CD14-positive monocyte (primary cell): ENCODE data around the gene DTNB. TPM values are rescaled to one million over a fixed set of nuclear protein-coding genes. Genes with fewer than 3 reads are reported as not detected.

Experiments used
- DNase-seq, 3 donors: peaks; one replicate each; pipeline ENCODE4 v3.0.0-alpha.2; 2011 to 2022
- H2AFZ ChIP-seq: 2 replicates; pipeline ENCODE4 v1.6.0; 2012; ENCODE audit warnings: mild to moderate bottlenecking, low read depth, low read length, inconsistent platforms; ENCODE audit not compliant: insufficient read depth, poor library complexity, severe bottlenecking
- H3K27ac ChIP-seq, 2 donors: 1 replicate in 1 of 2; 2 replicates in 1 of 2; pipeline ENCODE4 v1.5.1; 2012 to 2013; ENCODE audit warnings: low read length in 2 of 2, control low read depth in 1 of 2, inconsistent platforms in 1 of 2, low read depth in 1 of 2, mild to moderate bottlenecking in 1 of 2
- H3K27me3 ChIP-seq, 2 donors: one replicate each; pipeline versions ENCODE4 v1.6.0 to v1.6.1; 2011 to 2013; ENCODE audit warnings: low read length in 2 of 2; ENCODE audit not compliant: control insufficient read depth in 2 of 2, insufficient read depth in 2 of 2
- H3K36me3 ChIP-seq, 2 donors: replicated peaks in 1 of 2; 1 replicate in 1 of 2; 2 replicates in 1 of 2; pipeline versions ENCODE4 v1.5.1 to v1.6.1; 2012 to 2013; ENCODE audit warnings: low read length in 2 of 2, control low read depth in 1 of 2, inconsistent platforms in 1 of 2, mild to moderate bottlenecking in 1 of 2; ENCODE audit not compliant: insufficient read depth in 2 of 2, control insufficient read depth in 1 of 2
- H3K4me1 ChIP-seq, 2 donors: 1 replicate in 1 of 2; 2 replicates in 1 of 2; pipeline versions ENCODE4 v1.5.1 to v1.6.1; 2012 to 2013; ENCODE audit warnings: low read length in 2 of 2, control low read depth in 1 of 2, inconsistent platforms in 1 of 2, mild to moderate bottlenecking in 1 of 2, moderate library complexity in 1 of 2; ENCODE audit not compliant: insufficient read depth in 2 of 2, control insufficient read depth in 1 of 2
- H3K4me2 ChIP-seq: replicated peaks from 2 replicates; pipeline ENCODE3; 2012; ENCODE audit warnings: low read length, moderate library complexity, mild to moderate bottlenecking; ENCODE audit not compliant: poor library complexity, severe bottlenecking; ENCODE audit errors: extremely low read depth
- H3K4me3 ChIP-seq, 3 experiments: fragments of 200-600 bp in 1 of 3; sonication (generic) in 1 of 3; replicated peaks in 1 of 3; 1 replicate in 2 of 3; 2 replicates in 1 of 3; pipeline ENCODE4 v1.5.1; 2011 to 2013; ENCODE audit warnings: low read length in 3 of 3, mild to moderate bottlenecking in 3 of 3, control low read depth in 2 of 3, low read depth in 2 of 3, inconsistent platforms in 1 of 3, moderate library complexity in 1 of 3
- H3K79me2 ChIP-seq: 2 replicates; pipeline ENCODE4 v1.6.0; 2012; ENCODE audit warnings: mild to moderate bottlenecking, control low read depth, inconsistent platforms, low read length, moderate library complexity; ENCODE audit not compliant: insufficient read depth
- H3K9ac ChIP-seq: 2 replicates; pipeline ENCODE4 v1.6.0; 2017; ENCODE audit warnings: low read length, mild to moderate bottlenecking; ENCODE audit not compliant: insufficient read depth, poor library complexity, severe bottlenecking
- H3K9me3 ChIP-seq, 2 donors: replicated peaks in 1 of 2; 1 replicate in 1 of 2; 2 replicates in 1 of 2; pipeline versions ENCODE4 v1.5.1 to v1.6.1; 2012 to 2013; ENCODE audit warnings: low read length in 2 of 2, control low read depth in 1 of 2; ENCODE audit not compliant: control insufficient read depth in 1 of 2, insufficient read depth in 1 of 2
- H4K20me1 ChIP-seq: 2 replicates; pipeline ENCODE4 v1.6.0; 2012; ENCODE audit warnings: mild to moderate bottlenecking, low read length, control low read depth, moderate library complexity; ENCODE audit not compliant: insufficient read depth
- H3K27ac Mint-ChIP-seq, 7 donors: one replicate each; pipeline ENCODE4 v1.8.0; 2020; ENCODE audit warnings: mild to moderate bottlenecking in 7 of 7, mixed read lengths in 7 of 7, moderate library complexity in 6 of 7, inconsistent platforms in 2 of 7
- H3K27me3 Mint-ChIP-seq, 3 donors: one replicate each; pipeline ENCODE4 v1.8.0; 2021 to 2022; ENCODE audit warnings: low read depth in 3 of 3, mild to moderate bottlenecking in 3 of 3, mixed read lengths in 3 of 3, moderate library complexity in 3 of 3, inconsistent platforms in 1 of 3
- H3K36me3 Mint-ChIP-seq, 2 donors: one replicate each; pipeline ENCODE4 v1.8.0; 2020; ENCODE audit warnings: mixed read lengths in 2 of 2, inconsistent platforms in 1 of 2, mild to moderate bottlenecking in 1 of 2
- H3K4me1 Mint-ChIP-seq: one replicate; pipeline ENCODE4 v1.8.0; 2020; ENCODE audit warnings: mild to moderate bottlenecking, mixed read lengths
- H3K4me3 Mint-ChIP-seq, 2 donors: one replicate each; pipeline ENCODE4 v1.8.0; 2020; ENCODE audit warnings: mild to moderate bottlenecking in 2 of 2, mixed read lengths in 2 of 2, moderate library complexity in 1 of 2
- H3K9me3 Mint-ChIP-seq, 7 donors: one replicate each; pipeline ENCODE4 v1.8.0; 2020 to 2022; ENCODE audit warnings: mixed read lengths in 7 of 7, mild to moderate bottlenecking in 6 of 7, moderate library complexity in 6 of 7, inconsistent platforms in 2 of 7
- WGBS: methylation state at CpG from one replicate; pipeline ENCODE4 v1.1.5; 2013; ENCODE audit warnings: missing lambda C conversion rate; ENCODE audit not compliant: insufficient coverage; 5-methylcytosine and 5-hydroxymethylcytosine counted together
- intact Hi-C, 2 donors: fragments of 100-400 bp; cut with micrococcal nuclease; formaldehyde crosslinking; loops; one replicate each; pipeline versions ENCODE4 v1.15.0 to v1.15.1; 2023
- polyA plus RNA-seq, 3 donors: library from polyadenylated mRNA; depleted of rRNA in 1 of 3; unstranded in 2 of 3; stranded (reverse) in 1 of 3; fragments of 300-500 nt in 2 of 3; fragments of >200 nt in 1 of 3; fragmentation: Illumina TruSeq in 2 of 3; gene quantifications; 1 replicate in 2 of 3; 2 replicates in 1 of 3; pipeline ENCODE4 v1.2.3, GENCODE V29; 2012 to 2021
- TF ChIP-seq, protein P1 (sequence below): fragments of 200-600 bp; IDR thresholded peaks from one replicate; pipeline ENCODE4 v1.8.0; 2022; ENCODE audit warnings: antibody characterized with exemption, mild to moderate bottlenecking

DTNB gene
- polyA plus RNA-seq, 3 donors: 3.0 to 4.2 (median 3.3) TPM

DNA sequence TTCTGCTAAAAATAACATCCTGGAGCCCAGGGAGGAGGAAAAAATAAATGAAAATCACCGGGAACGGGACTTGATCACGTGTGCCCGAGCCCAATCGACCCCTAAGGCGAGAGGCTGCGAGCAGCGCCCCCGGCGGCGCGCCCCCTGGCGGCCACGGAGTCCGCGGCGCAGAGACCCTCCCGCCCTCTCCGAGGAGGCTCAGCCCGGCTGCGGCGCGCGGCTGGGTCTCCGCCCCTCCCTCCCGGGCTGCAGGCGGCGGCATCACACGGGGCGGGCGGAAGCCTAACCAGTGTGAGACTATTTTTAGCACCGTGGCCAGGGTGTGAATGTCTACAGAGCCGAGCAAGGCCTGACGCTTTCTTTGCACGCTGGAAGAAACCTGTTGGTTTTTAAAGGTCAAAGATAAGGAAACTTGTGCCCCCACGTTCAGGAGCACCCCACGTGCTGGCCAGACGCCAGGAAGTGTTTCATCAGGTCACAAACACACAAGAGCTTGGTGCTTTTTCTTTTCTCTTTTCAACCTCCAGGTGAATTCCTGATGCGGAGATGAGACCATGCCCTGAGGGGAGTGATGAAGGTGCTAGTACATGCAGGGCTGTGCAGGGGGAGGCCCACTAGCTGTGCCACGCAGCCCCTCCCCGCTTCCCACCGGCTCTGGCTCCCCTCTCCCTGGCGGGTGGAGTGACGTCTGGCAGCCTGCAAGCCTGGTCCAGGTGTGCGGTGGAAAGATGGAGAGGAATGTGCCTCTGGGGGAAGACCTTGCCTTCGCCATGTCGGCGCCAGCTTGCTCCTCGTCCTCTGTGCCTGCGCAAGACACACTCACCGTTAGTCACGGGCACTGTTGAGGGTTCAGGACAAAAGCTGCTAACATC lies 296.4 kb downstream of the DTNB start:
- Mint-ChIP-seq H3K4me1 (peaks cover 39% of the 10 kb centered on the region), H3K9me3 (peaks cover 0 to 6% (median 0%) of the 10 kb centered on the region in 7 donors), H3K4me3 (peak overlapping the region; percentile 65 to 81), H3K27ac (peak overlapping the region in 4 of 7 donors; percentile 31 to 69 (median 48)), H3K36me3 (no peaks in the 10 kb centered on the region), H3K27me3 (peaks cover 0 to 10% (median 8%) of the 10 kb centered on the region in 3 donors)
- Histone ChIP-seq H3K36me3 (no peaks in the 10 kb centered on the region), H3K9me3 (no peaks in the 10 kb centered on the region), H3K9ac (peak overlapping the region; percentile 19), H3K27me3 (no peaks in the 10 kb centered on the region), H4K20me1 (no peaks in the 10 kb centered on the region), H3K4me3 (peak overlapping the region in 1 of 3 experiments; percentile 63), H3K4me2 (peak overlapping the region; percentile 76), H3K27ac (no peak overlapping the region), H3K79me2 (no peaks in the 10 kb centered on the region), H2AFZ (peak overlapping the region; percentile 65), H3K4me1 (peaks cover 30 to 34% of the 10 kb centered on the region in 2 donors)
- intact Hi-C loops: no loop called here
- 16% methylated on average over 41 of the region's 52 CpGs for WGBS
- DNase-seq: peak; percentile 76 to 81 (median 80)
- TF ChIP-seq, protein P1, sequence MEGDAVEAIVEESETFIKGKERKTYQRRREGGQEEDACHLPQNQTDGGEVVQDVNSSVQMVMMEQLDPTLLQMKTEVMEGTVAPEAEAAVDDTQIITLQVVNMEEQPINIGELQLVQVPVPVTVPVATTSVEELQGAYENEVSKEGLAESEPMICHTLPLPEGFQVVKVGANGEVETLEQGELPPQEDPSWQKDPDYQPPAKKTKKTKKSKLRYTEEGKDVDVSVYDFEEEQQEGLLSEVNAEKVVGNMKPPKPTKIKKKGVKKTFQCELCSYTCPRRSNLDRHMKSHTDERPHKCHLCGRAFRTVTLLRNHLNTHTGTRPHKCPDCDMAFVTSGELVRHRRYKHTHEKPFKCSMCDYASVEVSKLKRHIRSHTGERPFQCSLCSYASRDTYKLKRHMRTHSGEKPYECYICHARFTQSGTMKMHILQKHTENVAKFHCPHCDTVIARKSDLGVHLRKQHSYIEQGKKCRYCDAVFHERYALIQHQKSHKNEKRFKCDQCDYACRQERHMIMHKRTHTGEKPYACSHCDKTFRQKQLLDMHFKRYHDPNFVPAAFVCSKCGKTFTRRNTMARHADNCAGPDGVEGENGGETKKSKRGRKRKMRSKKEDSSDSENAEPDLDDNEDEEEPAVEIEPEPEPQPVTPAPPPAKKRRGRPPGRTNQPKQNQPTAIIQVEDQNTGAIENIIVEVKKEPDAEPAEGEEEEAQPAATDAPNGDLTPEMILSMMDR: peak; percentile 99

- Mint-ChIP-seq H3K27me3 (peaks cover 0 to 10% (median 8%) of the 10 kb centered on the region in 3 donors), H3K36me3 (no peaks in the 10 kb centered on the region), H3K4me3 (no peak overlapping the region), H3K9me3 (peaks cover 0 to 6% (median 0%) of the 10 kb centered on the region in 7 donors), H3K4me1 (peaks cover 31% of the 10 kb centered on the region), H3K27ac (peak overlapping the region in 2 of 7 donors; percentile 46 to 76)
- TF ChIP-seq, protein P1: no peak
- WGBS: 88% methylated on average over 11 of the region's 16 CpGs
- H3K27ac ChIP-seq: no peak overlapping the region
- intact Hi-C loops: no loop called here
- no peaks in the 10 kb centered on the region for H3K79me2 ChIP-seq
- H4K20me1 ChIP-seq: no peaks in the 10 kb centered on the region
- no peaks in the 10 kb centered on the region for H3K36me3 ChIP-seq
- no peaks in the 10 kb centered on the region for H3K9me3 ChIP-seq
- H3K4me1 ChIP-seq: peaks cover 20 to 26% of the 10 kb centered on the region in 2 donors
- no peak overlapping the region for H3K9ac ChIP-seq
- no peak overlapping the region for H3K4me3 ChIP-seq
- H2AFZ ChIP-seq: no peak overlapping the region
- no peaks in the 10 kb centered on the region for H3K27me3 ChIP-seq
- DNase-seq: no peak
- peak overlapping the region; percentile 76 for H3K4me2 ChIP-seq
Observed at GRCh38 chr2:25375989-25376545, 297.3 kb downstream of the DTNB start.
